NCI-H146 treated with DMSO at 0.1 percent for 48 hours (cell line): ENCODE results near the gene HSPA1B.

ENCODE experiments used
- DNase-seq: peaks from one replicate; lab custom pipeline; 2025; ENCODE audit not compliant: unreplicated experiment; lab: John Stamatoyannopoulos, UW

HSPA1B gene

GRCh38 chr6:31878222-31878621 lies 50.7 kb downstream of the HSPA1B start:
- DNase-seq, result no peak

- no peak for DNase-seq
These were observed 51.2 kb downstream of the HSPA1B start, which contains the start of gene SLC44A4 for GRCh38 chr6:31878726-31879125. TSS of gene SLC44A4 (minus strand) at chr6:31878997. CDS start at chr6:31878980, 17 bp downstream.

GRCh38 chr6:31879143-31879542 lies 51.6 kb downstream of the HSPA1B start:
- DNase-seq, result no peak
